Epidermal melanocyte (primary cell): Measurements from ENCODE around the gene TBX10.

Experiments used
- DNase-seq: peaks from one replicate; pipeline ENCODE4 v3.0.0; 2011; ENCODE audit warnings: low spot score; ENCODE audit not compliant: insufficient read length

TBX10 gene

DNA sequence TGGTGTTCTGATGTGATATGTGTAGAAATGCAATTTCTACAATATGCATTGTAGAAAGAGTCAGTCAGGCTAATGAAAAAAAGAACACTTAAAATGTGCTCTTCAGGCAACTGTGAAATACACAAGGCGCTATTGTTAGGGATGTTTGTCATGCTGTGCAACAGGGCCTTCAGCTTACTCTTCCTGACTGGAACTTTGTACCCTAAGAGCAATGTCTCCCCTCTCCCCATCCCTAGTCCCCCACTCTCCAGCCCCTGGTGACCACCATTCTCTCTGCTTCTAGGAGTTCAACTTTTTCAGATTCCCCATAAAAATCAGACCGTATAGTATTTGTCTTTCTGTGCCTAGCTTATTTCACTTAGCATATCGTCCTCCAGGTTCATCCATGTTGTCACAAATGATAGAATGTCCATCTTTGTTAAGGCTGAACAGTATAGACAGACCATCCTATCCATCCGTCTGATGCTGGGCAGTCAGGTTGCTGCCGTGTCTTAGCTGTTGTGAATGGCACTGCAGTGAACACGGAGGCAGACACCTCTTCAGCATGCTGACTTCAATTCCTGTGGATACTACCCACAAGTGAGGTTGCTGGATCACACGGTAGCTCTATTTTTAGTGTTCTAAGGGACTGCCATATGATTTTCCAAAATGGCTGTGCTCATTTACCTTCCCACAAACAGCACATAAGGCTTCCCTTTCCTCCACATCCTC lies 22.2 kb downstream of the TBX10 start:
- DNase-seq, result no peak

DNA sequence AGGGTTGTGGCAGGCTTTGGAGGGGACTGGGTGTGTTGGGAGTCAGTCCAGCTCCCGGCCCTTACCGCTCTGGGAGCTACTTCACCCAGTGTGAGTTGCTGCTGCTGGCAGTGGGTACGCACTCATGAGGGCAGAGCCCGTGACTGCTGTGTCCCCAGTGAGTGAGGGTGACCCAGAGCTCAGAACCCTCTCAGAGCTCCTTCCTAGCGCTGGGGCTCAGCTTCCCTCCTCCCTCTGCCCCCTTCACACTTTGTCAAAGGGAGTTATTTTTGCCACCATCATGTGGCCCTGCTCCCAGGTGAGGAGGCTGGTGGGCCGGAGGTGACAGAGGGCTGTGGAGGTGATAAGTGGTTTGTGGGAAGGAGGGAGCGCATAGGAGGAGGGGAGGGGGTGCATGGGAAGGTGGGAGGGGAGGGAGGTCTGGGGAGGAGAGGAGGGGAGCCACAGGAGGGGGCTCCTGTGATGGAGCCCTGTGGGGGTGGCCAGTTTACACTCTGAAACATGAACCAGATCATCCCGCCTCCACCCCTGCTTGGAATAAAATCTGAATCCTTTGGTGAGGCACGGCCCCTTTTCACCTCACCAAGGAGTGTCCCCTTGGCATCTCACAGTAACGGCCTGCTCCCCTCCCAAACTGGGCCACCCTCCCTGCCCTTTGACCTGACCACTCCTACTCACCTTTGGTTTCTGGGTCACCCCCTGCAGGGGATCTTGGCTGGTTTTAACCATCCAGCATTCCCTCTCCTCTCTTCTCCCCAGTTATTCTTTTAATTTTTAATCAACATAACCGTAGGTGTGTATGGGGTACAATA lies 22.9 kb downstream of the TBX10 start:
- DNase-seq, result no peak

DNA sequence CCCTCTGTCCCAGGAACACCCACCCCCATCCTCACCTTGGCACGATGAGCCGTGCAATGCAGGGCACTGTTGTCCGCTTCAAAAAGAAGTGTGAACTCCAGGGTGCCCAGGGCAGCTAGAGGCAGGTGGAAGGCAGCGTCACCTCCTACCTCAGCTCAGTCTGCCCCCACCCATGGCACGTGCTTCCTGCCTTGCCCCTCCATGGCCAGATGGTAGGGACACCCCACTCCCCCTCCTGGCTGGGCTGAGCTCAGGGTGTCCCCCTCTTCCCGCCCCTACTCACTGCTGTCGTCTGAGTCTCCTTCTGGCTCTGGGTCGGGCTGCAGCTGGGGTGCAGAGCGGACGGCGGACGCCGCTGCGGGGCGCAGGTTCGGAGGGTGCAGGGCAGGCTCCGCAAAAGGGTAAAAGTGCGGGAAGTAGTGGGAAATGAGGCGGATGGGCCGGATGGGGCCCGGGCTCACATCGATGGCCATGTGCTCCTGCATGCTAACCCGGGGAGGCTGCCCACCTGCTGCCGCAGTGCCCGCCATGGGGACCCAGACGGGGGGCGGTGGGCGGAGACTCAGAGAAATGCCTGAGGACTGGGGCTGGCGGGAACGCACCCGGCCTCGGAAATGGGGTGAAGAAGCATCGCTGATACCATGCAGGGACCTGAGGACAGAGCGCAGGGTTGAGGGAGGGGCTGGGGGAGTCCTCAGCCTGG lies 23.7 kb downstream of the TBX10 start:
- DNase-seq, result no peak

DNA sequence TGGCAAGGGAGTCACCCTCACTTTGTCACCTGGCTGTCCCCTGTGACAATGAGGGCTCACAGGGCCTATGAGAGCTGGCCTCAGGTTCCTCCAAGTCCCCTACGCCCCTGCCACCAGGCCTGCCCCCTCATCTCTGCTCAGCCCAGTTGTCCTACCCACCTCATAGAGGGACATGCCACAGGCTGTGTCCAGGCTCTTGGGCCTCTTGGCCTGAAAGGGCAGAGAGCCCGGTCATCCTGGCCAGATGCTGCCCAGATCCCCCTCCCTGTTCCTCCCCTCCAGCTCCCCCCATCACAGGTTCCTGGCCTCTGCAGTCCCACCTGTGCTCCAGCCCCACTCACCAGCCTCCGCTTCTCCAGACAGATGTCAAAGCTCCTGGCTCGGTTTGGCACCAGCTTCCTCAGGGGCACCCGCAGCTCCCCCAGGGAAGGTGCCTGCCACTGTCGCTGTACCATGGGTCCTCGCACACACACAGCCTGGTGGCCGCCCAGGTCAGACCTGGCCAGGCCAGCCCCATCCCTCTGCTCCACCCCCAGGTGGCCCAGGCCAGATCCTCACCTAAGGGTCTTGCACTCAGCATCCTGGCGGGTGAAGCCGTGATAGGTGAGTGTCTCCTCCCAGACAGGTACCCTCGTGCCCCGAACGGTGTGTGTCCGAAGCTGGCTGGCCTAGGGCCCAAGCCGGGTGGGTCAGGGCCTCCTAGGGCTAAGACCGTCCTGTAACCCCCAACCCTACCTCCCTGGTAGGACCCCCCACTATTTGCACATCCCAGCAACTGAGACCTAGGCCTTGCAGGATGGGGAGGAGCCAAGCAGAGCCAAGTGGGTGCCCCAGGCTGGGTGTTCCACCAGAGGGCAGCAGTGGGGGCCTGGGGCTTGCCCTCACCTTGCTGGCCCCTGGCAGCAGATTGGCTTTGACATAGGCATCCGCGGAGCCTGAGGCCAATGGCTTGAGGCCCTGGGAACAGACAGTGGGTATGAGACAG lies 24.5 kb downstream of the TBX10 start:
- no peak for DNase-seq

DNA sequence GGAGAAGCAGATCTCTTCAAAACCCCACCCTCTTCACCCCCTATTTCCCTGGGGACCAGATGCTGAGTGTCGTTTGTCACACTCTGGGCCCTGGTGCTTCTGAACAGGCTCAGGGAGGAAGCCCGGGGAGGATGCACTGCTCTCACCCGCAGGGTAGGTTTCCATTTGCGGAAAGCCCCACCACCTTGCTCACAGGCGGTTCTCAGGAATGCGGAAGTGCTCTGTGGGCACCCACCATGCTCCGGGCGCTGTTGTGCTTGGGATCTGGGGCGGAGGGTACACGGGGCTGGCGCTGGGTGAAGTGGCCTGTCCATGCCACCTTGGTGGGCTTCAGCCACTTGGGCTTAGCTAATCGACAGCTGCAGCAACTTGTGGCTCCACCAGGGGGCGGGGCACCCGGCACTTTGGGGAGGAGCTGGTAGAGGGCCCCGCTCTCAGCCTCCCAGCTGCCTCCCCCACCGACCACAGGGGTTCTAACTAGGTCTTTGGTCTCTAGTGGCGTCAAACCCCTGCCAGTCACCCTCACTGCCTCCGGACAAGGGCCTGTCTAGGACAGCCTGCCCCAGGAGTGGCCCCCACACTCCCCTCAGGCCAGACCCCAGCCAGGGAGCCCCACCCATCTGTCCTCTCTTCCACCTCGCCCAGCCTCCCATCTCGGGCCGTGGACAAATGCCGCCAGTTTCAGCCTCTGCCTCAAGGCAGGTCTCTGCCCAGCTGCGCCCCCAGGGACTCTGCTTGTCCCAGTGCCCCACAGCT lies 25.4 kb downstream of the TBX10 start:
- no peak for DNase-seq

DNA sequence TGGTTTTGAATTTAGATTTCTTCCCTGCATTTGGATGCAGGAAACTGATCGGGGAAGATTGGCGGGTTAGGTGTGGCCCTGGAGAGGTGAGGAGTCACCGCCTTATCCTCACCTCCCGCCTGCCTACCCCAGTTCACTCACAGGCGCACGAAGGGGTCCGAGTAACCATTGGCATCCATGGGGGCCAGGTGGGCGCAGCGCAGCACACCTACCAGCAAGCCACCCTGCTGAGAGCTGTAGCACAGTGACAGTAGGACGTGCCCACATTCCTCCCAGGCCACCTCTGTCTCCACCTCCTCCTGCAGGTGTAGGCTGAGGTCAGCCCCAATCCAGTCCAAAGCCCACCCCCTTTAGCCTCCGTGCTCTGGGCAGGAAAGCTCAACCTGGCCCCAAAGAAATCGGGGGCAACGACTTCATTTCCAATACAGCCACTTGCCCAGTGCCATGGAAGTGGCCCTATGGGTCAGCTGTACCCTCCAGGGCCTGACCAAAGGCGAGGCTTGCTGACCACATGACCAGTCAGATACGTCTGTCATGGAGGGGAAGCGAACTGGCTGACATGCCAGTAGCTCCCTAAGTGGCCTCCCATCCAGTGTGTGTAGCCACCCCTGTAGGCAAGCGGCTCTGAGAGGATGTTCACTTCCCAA lies 26.1 kb downstream of the TBX10 start:
- DNase-seq, result no peak

DNA sequence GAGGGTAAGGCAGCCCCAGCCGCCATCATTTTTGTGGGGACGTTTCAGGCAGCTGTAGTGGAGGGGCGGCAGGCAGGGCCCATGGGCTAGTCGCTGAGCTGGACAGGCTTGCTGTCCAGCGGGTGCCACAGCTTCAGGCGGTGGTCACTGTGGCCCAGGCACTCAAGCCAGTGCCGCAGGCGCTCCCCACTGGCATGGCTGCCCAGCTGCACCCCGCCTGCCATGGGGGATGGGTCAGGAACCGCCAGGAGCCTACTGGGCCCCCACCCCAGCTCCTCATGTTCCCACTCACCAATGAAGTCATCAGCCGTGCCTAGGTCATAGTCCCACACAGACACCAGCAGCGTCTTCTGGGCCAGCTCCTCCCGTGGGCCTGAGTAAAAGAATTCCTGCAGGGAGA lies 26.8 kb downstream of the TBX10 start:
- no peak for DNase-seq

DNA sequence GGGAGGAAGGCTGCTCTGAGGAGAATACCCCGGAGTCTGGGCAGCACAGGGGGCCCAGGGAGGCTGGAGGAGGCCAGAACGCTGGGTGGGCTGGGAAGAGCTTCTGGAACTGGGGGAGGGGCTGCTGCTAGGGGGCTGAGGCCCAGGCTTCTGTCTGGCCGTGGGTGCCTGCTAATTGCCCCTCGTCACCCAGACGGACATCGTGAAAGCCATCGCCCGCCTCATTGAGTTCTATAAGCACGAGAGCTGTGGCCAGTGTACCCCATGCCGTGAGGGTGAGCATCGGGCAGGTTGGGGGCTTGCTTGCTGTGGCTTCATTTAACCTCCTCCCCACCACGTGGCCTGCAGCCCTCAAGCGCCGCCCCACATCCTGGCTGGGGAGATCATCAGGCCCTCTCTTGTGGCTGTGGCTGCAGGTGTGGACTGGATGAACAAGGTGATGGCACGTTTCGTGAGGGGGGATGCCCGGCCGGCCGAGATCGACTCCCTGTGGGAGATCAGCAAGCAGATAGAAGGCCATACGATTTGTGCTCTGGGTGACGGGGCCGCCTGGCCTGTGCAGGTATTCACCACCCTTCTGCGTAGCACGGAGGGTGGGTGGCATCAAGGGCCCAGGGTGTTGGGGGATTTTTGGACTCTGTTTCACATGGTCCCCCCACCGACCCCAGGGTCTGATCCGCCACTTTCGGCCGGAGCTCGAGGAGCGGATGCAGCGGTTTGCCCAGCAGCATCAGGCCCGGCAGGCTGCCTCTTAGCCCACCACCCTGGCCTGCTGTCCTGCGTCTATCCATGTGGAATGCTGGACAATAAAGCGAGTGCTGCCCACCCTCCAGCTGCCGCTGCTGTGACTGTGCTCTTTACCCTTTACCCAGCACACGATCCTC lies 27.6 kb downstream of the TBX10 start:
- DNase-seq, result no peak

DNA sequence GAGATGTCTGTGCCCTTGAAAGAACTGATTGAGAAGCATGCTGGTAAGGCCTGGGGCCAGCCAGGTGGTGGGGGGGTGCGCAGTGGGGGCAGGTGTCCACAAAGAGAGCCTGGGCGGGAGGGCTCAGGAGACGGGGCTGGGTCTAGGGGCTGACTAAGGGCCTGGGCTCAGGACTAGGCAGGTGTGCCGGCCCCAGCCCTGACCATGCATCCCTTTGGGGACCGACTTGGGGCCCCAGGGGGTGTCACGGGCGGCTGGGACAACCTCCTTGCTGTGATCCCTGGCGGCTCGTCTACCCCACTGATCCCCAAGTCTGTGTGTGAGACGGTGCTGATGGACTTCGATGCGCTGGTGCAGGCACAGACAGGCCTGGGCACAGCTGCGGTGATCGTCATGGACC lies 28.4 kb downstream of the TBX10 start:
- no peak for DNase-seq

DNA sequence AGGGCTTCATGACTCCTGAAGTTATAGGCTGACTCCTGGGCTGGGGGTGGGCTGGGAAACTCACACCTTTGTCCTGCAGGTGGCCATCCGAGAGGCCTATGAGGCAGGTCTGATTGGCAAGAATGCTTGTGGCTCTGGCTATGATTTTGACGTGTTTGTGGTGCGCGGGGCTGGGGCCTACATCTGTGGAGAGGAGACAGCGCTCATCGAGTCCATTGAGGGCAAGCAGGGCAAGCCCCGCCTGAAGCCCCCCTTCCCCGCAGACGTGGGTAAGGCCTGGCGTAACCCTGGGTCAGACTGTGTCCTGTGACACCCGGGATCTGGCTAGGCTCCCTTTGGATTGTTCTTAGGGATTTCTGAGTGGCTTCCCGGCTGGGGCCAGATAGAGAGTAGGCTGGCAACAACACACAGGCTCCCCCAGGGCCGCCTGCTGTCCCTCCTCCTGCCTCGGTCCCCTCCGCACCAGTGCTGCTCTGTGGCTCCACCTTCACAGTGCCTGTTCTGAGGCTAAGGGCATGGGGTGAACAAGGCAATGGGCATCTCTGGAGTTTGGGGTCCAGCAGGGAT lies 29.2 kb downstream of the TBX10 start:
- no peak for DNase-seq

DNA sequence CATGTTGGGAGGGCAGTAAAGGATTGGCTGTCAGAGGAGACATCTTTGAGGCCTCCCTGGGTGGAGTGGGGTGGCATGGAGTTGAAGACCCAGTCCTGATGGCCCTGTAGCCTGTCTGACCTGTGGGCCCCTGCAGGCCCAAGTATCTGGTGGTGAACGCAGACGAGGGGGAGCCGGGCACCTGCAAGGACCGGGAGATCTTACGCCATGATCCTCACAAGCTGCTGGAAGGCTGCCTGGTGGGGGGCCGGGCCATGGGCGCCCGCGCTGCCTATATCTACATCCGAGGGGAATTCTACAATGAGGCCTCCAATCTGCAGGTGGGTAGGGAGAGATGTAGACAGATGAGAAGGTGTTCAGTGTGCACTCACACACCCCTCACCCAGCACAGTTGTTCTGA lies 30.2 kb downstream of the TBX10 start:
- no peak for DNase-seq

DNA sequence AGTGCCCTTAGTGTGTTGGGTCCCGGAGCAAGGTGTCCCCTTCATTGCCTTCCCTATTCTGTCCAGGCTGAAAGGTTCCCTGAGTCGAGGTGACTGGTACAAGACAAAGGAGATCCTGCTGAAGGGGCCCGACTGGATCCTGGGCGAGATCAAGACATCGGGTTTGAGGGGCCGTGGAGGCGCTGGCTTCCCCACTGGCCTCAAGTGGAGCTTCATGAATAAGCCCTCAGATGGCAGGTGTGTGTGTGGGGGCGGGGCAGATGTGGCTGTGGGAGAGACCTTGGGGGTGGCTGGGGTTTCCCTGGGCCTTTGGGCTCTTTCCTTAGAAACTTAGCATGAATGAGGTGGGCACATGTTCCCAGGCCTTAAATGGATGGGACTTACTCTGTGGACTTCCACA lies 31.1 kb downstream of the TBX10 start:
- DNase-seq, result no peak

DNA sequence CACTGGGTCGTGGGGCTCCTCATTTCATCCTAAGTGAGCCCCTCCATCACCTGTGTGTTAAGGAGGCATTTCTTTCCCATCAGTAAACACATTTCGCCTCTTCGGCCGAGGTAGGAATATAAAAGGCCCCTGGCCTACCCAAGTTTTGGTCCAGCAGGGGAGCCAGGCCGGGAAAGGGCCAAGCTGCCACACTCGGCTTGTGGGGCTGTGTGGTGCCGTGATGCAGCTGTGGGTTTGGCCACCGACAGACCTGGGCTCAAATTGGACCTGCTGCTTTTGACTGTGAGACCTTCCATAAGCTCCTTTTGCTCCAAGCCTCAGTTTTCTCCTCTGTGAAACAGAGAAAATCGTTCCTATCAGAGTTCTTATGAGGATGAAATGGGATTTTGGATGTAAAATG lies 32.1 kb downstream of the TBX10 start:
- DNase-seq, result no peak

DNA sequence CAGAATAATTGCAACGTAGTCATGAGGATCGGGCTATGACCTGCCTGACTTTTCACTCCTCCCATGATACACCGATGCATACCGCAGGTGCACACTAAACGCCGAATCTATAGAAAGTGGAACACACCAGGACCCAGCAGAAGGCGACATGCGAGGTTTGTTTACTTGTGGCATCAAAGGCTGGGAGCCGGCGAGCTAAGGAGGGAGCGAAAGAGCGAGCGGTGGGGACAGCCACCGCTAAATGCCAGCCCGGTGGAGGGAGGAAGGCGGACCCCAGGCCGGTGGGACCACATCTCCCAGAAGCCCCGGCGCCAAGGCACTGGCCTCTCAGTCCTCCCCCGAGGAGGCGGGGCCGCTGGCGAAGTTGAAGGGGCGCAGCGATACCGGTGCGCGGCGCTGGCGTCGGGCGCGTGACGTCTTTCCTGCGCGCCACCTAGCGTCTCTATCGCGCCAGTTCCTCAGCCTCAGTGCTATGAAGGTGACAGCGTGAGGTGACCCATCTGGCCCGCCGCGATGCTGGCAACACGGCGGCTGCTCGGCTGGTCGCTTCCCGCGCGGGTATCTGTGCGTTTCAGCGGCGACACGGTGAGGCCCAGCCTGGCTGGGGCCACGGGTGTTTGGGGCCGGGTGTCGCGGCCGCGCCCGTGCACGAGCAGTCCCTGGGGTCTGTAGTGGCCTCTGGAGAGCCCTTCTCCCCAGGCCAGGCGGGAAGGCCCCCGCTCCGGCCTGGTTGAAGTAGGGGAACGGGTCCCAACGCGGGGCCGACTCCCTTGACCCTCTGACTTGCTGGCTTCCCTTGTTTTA lies 32.9 kb downstream of the TBX10 start, which contains the start of gene NDUFV1:
Gene NDUFV1 (plus strand): TSS at position 445 of the 804 bp plus-strand sequence. CDS start 69 bp downstream, at position 514.
- peak; percentile 51 for DNase-seq

DNA sequence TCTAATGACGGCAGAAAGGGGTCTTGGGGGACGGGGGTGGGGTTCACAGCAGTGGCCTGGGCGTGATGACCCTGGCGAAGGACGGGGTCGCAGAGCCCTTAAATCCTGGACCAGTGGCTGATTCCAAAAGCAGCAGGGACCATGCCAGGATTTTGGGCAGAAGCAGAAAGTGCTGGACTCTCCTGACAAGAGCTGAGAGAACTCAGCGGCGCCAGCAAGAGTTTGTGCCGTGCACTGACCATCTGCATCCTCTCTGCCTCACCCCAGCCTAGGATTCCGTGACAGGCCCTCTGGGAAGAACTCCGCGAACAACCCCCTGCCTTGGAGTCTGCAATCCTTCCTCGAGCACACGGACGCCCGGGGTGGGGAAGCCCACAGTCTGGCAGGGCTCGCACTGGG lies 33.5 kb downstream of the TBX10 start:
- no peak for DNase-seq

DNA sequence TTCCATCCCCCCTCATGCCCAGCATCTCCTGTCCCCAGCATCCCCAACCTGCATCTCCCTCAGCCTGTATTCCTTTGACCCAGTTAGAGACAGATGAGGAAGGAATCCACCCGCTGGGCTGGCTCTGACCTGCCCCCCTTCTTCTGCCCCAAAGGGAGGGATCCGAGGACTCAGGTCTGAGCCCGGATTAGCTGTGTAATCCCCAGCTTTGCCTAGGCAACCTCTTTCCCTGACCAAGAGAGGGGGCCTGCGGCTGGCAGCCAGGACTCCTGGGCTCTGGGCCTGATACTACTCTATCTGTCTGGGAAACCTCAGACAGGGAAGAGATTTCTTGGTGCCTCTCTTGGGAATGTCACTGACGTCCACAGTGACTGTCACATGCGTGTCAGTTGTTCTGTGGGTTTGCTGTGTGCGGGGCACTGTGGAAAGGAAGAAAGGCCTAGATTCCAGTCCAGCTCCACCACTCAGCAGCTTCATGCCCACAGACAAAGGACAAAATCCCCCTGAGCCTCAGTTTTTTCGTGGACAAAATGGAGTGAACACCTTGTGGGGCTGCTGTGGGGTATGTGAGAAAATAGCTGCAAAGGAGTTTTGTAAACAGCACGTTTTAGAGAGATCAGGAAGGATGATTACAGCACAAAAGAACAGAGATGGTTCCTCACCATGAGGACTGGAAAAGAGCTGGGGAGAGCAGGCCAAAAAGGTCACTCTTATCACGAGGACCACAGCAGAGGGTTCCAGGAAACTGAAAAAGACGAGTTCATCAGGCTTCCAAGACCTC lies 34.1 kb downstream of the TBX10 start:
- no peak for DNase-seq

DNA sequence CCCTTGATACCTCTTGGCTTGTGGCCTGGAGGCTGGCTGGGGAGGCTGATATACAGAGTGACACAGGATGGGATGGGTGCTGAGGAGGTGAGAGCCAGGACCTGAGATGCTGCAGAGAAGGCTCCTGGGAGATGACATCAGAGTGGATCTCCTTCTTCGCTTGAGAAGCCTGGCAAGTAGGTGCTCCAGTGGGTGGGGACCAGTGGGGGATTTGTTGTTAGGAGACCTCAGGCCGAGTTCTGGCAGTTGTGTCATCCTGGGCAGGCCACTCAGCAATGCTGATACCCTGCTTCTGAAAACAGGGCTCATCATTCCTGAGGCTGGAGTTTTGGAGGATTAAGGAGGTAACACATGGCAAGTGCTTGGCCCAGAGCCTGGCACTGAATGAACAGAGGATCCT lies 34.7 kb downstream of the TBX10 start:
- DNase-seq, result no peak
